IPS-15b (cell line): Measurements from ENCODE around the gene SCN8A.
"Not testable (repeated sequence)": the region's sequence is repeated elsewhere in the genome, so short reads cannot be mapped to it uniquely, and the experiment has no call there.

Source experiments
- H3K27me3 ChIP-seq: one replicate; pipeline ENCODE4 v1.6.1; 2013; ENCODE audit warnings: low read length; ENCODE audit not compliant: control insufficient read depth, insufficient read depth
- H3K36me3 ChIP-seq: one replicate; pipeline ENCODE4 v1.6.1; 2013; ENCODE audit warnings: low read length; ENCODE audit not compliant: control insufficient read depth, insufficient read depth
- H3K4me1 ChIP-seq: one replicate; pipeline ENCODE4 v1.6.1; 2013; ENCODE audit warnings: mild to moderate bottlenecking, low read length; ENCODE audit not compliant: control insufficient read depth, insufficient read depth
- H3K4me3 ChIP-seq: one replicate; pipeline ENCODE4 v1.5.1; 2013; ENCODE audit warnings: low read depth, low read length
- H3K9ac ChIP-seq: one replicate; pipeline ENCODE4 v1.6.1; 2013; ENCODE audit warnings: low read depth, mild to moderate bottlenecking, low read length
- H3K9me3 ChIP-seq: one replicate; pipeline ENCODE4 v1.6.1; 2013; ENCODE audit warnings: mild to moderate bottlenecking, low read length; ENCODE audit not compliant: control insufficient read depth, insufficient read depth

The SCN8A gene

DNA sequence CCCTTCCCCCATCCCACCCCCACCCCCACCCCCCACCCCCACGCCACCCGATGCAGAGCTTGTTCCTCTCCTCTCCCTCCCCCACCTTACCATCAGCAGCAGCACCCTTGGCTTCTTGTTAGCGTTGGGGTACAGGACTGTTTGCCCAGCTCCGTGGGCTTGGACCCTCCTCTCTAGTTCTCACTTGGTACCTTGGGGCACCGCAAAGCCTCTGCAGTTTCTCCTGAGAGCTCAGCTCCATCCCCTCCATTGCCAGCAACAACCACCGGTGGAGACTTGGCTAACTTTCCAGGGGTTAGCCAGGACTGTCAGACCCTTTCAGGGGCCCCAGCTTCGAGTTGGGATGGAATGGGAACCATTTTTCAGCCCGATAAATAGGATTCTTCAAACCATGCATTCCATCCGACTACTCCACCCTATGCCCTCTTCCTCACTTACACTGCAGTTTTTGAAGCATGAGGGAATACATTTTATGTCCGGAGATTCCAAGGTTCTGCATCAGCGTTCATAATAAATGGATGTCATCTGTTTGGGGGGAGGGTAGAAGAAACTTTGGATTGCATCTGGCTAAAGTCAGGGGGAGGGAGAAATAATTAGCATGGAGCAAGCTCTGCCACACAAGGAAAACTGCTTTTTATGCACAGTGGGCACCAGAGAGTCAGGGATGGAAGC lies 1.1 kb downstream of the SCN8A start:
- Histone ChIP-seq H3K4me1 (peaks cover 12% of the 10 kb centered on the region), H3K4me3 (peak overlapping the region; percentile 86), H3K9me3 (no peaks in the 10 kb centered on the region), H3K36me3 (no peaks in the 10 kb centered on the region), H3K27me3 (peaks cover 8% of the 10 kb centered on the region), H3K9ac (no peak overlapping the region)

GRCh38 chr12:51593021-51593420 lies 2.0 kb downstream of the SCN8A start:
- no peaks in the 10 kb centered on the region for H3K36me3 ChIP-seq
- H3K9ac ChIP-seq, result no peak overlapping the region
- no peaks in the 10 kb centered on the region for H3K9me3 ChIP-seq
- peak overlapping the region; percentile 26 for H3K4me3 ChIP-seq
- H3K27me3 ChIP-seq, result peaks cover 8% of the 10 kb centered on the region
- peaks cover 16% of the 10 kb centered on the region for H3K4me1 ChIP-seq

DNA sequence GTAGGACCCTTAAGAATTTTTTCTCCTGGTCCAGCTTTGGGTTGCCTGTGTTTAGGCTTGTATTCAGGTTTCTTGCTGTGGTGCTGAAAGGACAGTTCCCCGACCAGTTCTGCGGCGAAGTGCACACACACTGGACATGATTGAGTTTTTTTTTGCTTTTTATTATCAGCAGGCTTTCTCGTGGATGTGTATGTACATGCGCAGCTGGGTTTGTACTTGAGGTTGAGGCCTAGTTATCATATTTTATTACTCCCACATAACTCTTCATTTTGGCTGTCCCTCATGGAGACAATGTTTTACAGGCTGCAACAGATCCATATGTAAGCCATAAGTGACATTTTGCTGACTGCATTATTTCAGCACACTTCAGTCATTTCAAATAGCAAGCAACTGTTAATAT lies 2.5 kb downstream of the SCN8A start:
- no peaks in the 10 kb centered on the region for H3K36me3 ChIP-seq
- no peaks in the 10 kb centered on the region for H3K9me3 ChIP-seq
- peaks cover 18% of the 10 kb centered on the region for H3K4me1 ChIP-seq
- peaks cover 8% of the 10 kb centered on the region for H3K27me3 ChIP-seq
- H3K9ac ChIP-seq, result no peak overlapping the region
- no peak overlapping the region for H3K4me3 ChIP-seq

- Histone ChIP-seq H3K36me3 (no peaks in the 10 kb centered on the region), H3K9ac (no peak overlapping the region), H3K9me3 (no peaks in the 10 kb centered on the region), H3K4me3 (no peak overlapping the region), H3K4me1 (peaks cover 12% of the 10 kb centered on the region), H3K27me3 (no peaks in the 10 kb centered on the region)
These were observed 7.1 kb downstream of the SCN8A start for GRCh38 chr12:51598156-51598555.

- Histone ChIP-seq H3K9me3 (no peaks in the 10 kb centered on the region), H3K27me3 (no peaks in the 10 kb centered on the region)
These were observed 9.7 kb downstream of the SCN8A start for GRCh38 chr12:51600721-51601120.

GRCh38 chr12:51601241-51601640 lies 10.2 kb downstream of the SCN8A start:
- no peak overlapping the region for H3K4me3 ChIP-seq

More at GRCh38 chr12:51600721-51601120, 9.7 kb downstream of the SCN8A start:
- no peak overlapping the region for H3K4me3 ChIP-seq
- no peaks in the 10 kb centered on the region for H3K36me3 ChIP-seq
- no peak overlapping the region for H3K9ac ChIP-seq
- H3K4me1 ChIP-seq, result peaks cover 8% of the 10 kb centered on the region

GRCh38 chr12:51605896-51606295 lies 14.9 kb downstream of the SCN8A start:
- not testable (repeated sequence) for H3K27me3 ChIP-seq, H3K9ac ChIP-seq, H3K9me3 ChIP-seq, H3K4me3 ChIP-seq, H3K4me1 ChIP-seq, H3K36me3 ChIP-seq

More at GRCh38 chr12:51601241-51601640, 10.2 kb downstream of the SCN8A start:
- Histone ChIP-seq H3K27me3 (no peaks in the 10 kb centered on the region), H3K4me1 (peaks cover 8% of the 10 kb centered on the region), H3K9ac (no peak overlapping the region), H3K36me3 (no peaks in the 10 kb centered on the region), H3K9me3 (no peaks in the 10 kb centered on the region)

DNA sequence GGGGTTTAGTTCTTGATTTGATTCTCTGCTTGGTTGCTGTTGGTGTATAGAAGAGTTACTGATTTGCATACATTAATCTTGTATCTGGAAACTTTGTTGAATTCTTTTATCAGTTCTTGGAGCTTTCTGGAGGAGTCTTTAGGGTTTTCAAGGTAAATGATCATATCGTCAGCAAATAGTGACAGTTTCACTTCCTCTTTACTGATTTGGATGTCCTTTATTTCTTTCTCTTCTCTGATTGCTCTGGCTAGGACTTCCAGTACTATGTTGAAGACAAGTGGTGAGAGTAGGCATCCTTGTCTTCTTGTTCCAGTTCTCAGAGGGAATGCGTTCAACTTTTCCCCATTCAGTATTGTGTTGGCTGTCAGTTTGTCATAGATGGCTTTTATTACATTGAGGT lies 16.2 kb downstream of the SCN8A start:
- H3K4me3 ChIP-seq, H3K9ac ChIP-seq, H3K9me3 ChIP-seq, H3K27me3 ChIP-seq, H3K4me1 ChIP-seq, H3K36me3 ChIP-seq: not testable (repeated sequence)

GRCh38 chr12:51620448-51620847 lies 29.4 kb downstream of the SCN8A start:
- H3K36me3 ChIP-seq, result no peaks in the 10 kb centered on the region
- H3K4me3 ChIP-seq, result no peak overlapping the region
- H3K27me3 ChIP-seq, result no peaks in the 10 kb centered on the region
- no peak overlapping the region for H3K9ac ChIP-seq
- H3K9me3 ChIP-seq, result no peaks in the 10 kb centered on the region
- H3K4me1 ChIP-seq, result peaks cover 7% of the 10 kb centered on the region

GRCh38 chr12:51621156-51621922 lies 30.3 kb downstream of the SCN8A start:
- H3K9me3 ChIP-seq, result no peaks in the 10 kb centered on the region
- no peaks in the 10 kb centered on the region for H3K27me3 ChIP-seq
- no peaks in the 10 kb centered on the region for H3K36me3 ChIP-seq
- peaks cover 7% of the 10 kb centered on the region for H3K4me1 ChIP-seq
- no peak overlapping the region for H3K9ac ChIP-seq
- H3K4me3 ChIP-seq, result no peak overlapping the region

GRCh38 chr12:51622564-51622963 lies 31.5 kb downstream of the SCN8A start:
- peaks cover 7% of the 10 kb centered on the region for H3K4me1 ChIP-seq
- H3K27me3 ChIP-seq, result no peaks in the 10 kb centered on the region
- H3K36me3 ChIP-seq, result no peaks in the 10 kb centered on the region
- no peaks in the 10 kb centered on the region for H3K9me3 ChIP-seq
- no peak overlapping the region for H3K9ac ChIP-seq
- H3K4me3 ChIP-seq, result no peak overlapping the region

DNA sequence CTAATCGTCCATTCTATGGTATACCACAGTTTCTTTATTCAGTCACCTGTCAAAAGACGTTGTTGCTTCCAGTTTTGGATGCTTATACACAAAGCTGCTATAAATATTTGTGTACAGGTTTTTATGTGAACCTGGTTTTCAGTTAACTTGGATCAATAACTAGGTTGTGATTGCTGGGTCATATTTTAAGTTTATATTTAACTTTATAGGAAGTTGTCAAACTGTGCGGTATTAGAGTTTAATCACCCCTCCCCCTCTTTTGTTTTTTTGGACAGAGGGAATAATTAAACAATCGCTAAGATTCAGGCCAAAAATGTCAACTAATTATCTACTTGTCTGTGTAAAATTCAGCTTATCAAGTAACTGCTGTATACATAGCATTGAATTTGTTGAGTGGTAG lies 34.3 kb downstream of the SCN8A start:
- H3K36me3 ChIP-seq, result no peaks in the 10 kb centered on the region
- no peaks in the 10 kb centered on the region for H3K9me3 ChIP-seq
- peaks cover 6% of the 10 kb centered on the region for H3K4me1 ChIP-seq
- no peak overlapping the region for H3K4me3 ChIP-seq
- no peaks in the 10 kb centered on the region for H3K27me3 ChIP-seq
- H3K9ac ChIP-seq, result no peak overlapping the region
